Activated naive CD4-positive, alpha-beta T cell treated with anti-CD3 and anti-CD28 coated beads, Interleukin-2, amount 50 U/mL, for 24 hours (primary cell): ENCODE results near the gene TMEM129.

Experiments
- H3K27ac Mint-ChIP-seq: one replicate; pipeline ENCODE4 v1.8.0; 2021; ENCODE audit warnings: mild to moderate bottlenecking, mixed read lengths
- H3K27me3 Mint-ChIP-seq: one replicate; pipeline ENCODE4 v1.8.0; 2021; ENCODE audit warnings: mixed read lengths
- H3K36me3 Mint-ChIP-seq: one replicate; pipeline ENCODE4 v1.8.0; 2021; ENCODE audit warnings: mixed read lengths
- H3K4me1 Mint-ChIP-seq: one replicate; pipeline ENCODE4 v1.8.0; 2021; ENCODE audit warnings: mixed read lengths
- H3K4me3 Mint-ChIP-seq: one replicate; pipeline ENCODE4 v1.8.0; 2021; ENCODE audit warnings: mild to moderate bottlenecking, mixed read lengths
- H3K9me3 Mint-ChIP-seq: one replicate; pipeline ENCODE4 v1.8.0; 2021; ENCODE audit warnings: mixed read lengths

TMEM129 gene

GRCh38 chr4:1721666-1722550, 785 bp upstream of the TMEM129 start:
- H3K36me3 Mint-ChIP-seq: peaks cover 6% of the 10 kb centered on the region
- H3K27ac Mint-ChIP-seq: peak overlapping the region; percentile 98
- peaks cover 57% of the 10 kb centered on the region for H3K4me1 Mint-ChIP-seq
- no peaks in the 10 kb centered on the region for H3K9me3 Mint-ChIP-seq
- no peaks in the 10 kb centered on the region for H3K27me3 Mint-ChIP-seq
- H3K4me3 Mint-ChIP-seq: peak overlapping the region; percentile 94

GRCh38 chr4:1720163-1720983, 750 bp downstream of the TMEM129 start:
- Mint-ChIP-seq H3K27me3 (no peaks in the 10 kb centered on the region), H3K9me3 (no peaks in the 10 kb centered on the region)

GRCh38 chr4:1718095-1718850, 2.9 kb downstream of the TMEM129 start:
- H3K4me1 Mint-ChIP-seq: peaks cover 49% of the 10 kb centered on the region
- peaks cover 2% of the 10 kb centered on the region for H3K36me3 Mint-ChIP-seq
- no peaks in the 10 kb centered on the region for H3K9me3 Mint-ChIP-seq
- peak overlapping the region; percentile 73 for H3K4me3 Mint-ChIP-seq
- H3K27ac Mint-ChIP-seq: peak overlapping the region; percentile 80
- H3K27me3 Mint-ChIP-seq: no peaks in the 10 kb centered on the region

More at GRCh38 chr4:1720163-1720983, 750 bp downstream of the TMEM129 start:
- Mint-ChIP-seq H3K27ac (peak overlapping the region; percentile 89), H3K4me1 (peaks cover 51% of the 10 kb centered on the region), H3K4me3 (peak overlapping the region; percentile 91), H3K36me3 (peaks cover 2% of the 10 kb centered on the region)

- Mint-ChIP-seq H3K36me3 (peaks cover 2% of the 10 kb centered on the region), H3K27ac (peak overlapping the region; percentile 30), H3K4me3 (peak overlapping the region; percentile 26), H3K27me3 (no peaks in the 10 kb centered on the region), H3K4me1 (peaks cover 40% of the 10 kb centered on the region), H3K9me3 (no peaks in the 10 kb centered on the region)
Observed at GRCh38 chr4:1717129-1718094, 3.7 kb downstream of the TMEM129 start.

GRCh38 chr4:1716065-1716945, 4.8 kb downstream of the TMEM129 start:
- Mint-ChIP-seq H3K27ac (peak overlapping the region; percentile 80), H3K36me3 (peaks cover 3% of the 10 kb centered on the region), H3K4me1 (peaks cover 37% of the 10 kb centered on the region)

GRCh38 chr4:1715002-1715758, 5.9 kb downstream of the TMEM129 start:
- Mint-ChIP-seq H3K9me3 (no peaks in the 10 kb centered on the region), H3K27me3 (no peaks in the 10 kb centered on the region), H3K36me3 (peaks cover 7% of the 10 kb centered on the region), H3K4me3 (peak overlapping the region; percentile 20), H3K4me1 (peaks cover 45% of the 10 kb centered on the region), H3K27ac (peak overlapping the region; percentile 55)

More at GRCh38 chr4:1716065-1716945, 4.8 kb downstream of the TMEM129 start:
- Mint-ChIP-seq H3K4me3 (no peak overlapping the region), H3K9me3 (no peaks in the 10 kb centered on the region), H3K27me3 (no peaks in the 10 kb centered on the region)

- Mint-ChIP-seq H3K9me3 (no peaks in the 10 kb centered on the region), H3K36me3 (peaks cover 11% of the 10 kb centered on the region), H3K4me3 (peak overlapping the region; percentile 98), H3K27me3 (no peaks in the 10 kb centered on the region), H3K4me1 (peaks cover 49% of the 10 kb centered on the region), H3K27ac (peak overlapping the region; percentile 41)
Observed at GRCh38 chr4:1714303-1715001, 6.7 kb downstream of the TMEM129 start.

GRCh38 chr4:1713003-1713851, 7.9 kb downstream of the TMEM129 start:
- Mint-ChIP-seq H3K27me3 (no peaks in the 10 kb centered on the region), H3K4me1 (peaks cover 56% of the 10 kb centered on the region), H3K27ac (peak overlapping the region; percentile 96), H3K9me3 (no peaks in the 10 kb centered on the region), H3K4me3 (peak overlapping the region; percentile 98), H3K36me3 (peaks cover 11% of the 10 kb centered on the region)

GRCh38 chr4:1712216-1713002, 8.7 kb downstream of the TMEM129 start, which contains the start of gene SLBP:
Gene SLBP (minus strand): TSS chr4:1712319. CDS start chr4:1712188, 131 bp downstream.
- H3K4me1 Mint-ChIP-seq: peaks cover 58% of the 10 kb centered on the region
- peaks cover 13% of the 10 kb centered on the region for H3K36me3 Mint-ChIP-seq

GRCh38 chr4:1711571-1712215, 9.4 kb downstream of the TMEM129 start:
- H3K9me3 Mint-ChIP-seq: no peaks in the 10 kb centered on the region
- peaks cover 13% of the 10 kb centered on the region for H3K36me3 Mint-ChIP-seq
- H3K27ac Mint-ChIP-seq: peak overlapping the region; percentile 92
- H3K4me1 Mint-ChIP-seq: peaks cover 58% of the 10 kb centered on the region
- H3K4me3 Mint-ChIP-seq: peak overlapping the region; percentile 98
- no peaks in the 10 kb centered on the region for H3K27me3 Mint-ChIP-seq

More at GRCh38 chr4:1712216-1713002, 8.7 kb downstream of the TMEM129 start, which contains the start of gene SLBP:
- Mint-ChIP-seq H3K9me3 (no peaks in the 10 kb centered on the region), H3K4me3 (peak within 1 kb of the TSS; percentile 98), H3K27me3 (no peaks in the 10 kb centered on the region), H3K27ac (peak within 1 kb of the TSS; percentile 96)
